Tibial nerve (tissue), 4 donors: Measurements from ENCODE around the gene LDB3. TPM values are rescaled to one million over a fixed set of nuclear protein-coding genes. Genes with fewer than 3 reads are reported as not detected.
A peak's percentile ranks its signal among the peaks of the same experiment; 100 is the strongest.
"Not testable (repeated sequence)": the region's sequence is repeated elsewhere in the genome, so short reads cannot be mapped to it uniquely, and the experiment has no call there.

Experiments used
- DNase-seq, 2 donors: peaks; one replicate each; pipeline ENCODE4 v3.0.0-alpha.2; 2019; ENCODE audit warnings: low spot score in 2 of 2
- H3K27ac ChIP-seq, 4 donors: fragments of 200-600 bp; sonication (generic) in 3 of 4; one replicate each; pipeline ENCODE4 v1.5.1; 2017 to 2019; ENCODE audit warnings: mild to moderate bottlenecking in 1 of 4
- H3K27me3 ChIP-seq, 2 donors: fragments of 200-600 bp; sonication (generic) in 1 of 2; one replicate each; pipeline versions ENCODE4 v1.5.1 to v1.6.0; 2017 to 2019
- H3K36me3 ChIP-seq, 3 donors: fragments of 200-600 bp; sonication (generic); one replicate each; pipeline ENCODE4 v1.5.1; 2018 to 2019
- H3K4me1 ChIP-seq, 4 donors: fragments of 200-600 bp; sonication (generic) in 3 of 4; one replicate each; pipeline ENCODE4 v1.5.1; 2017 to 2019
- H3K4me3 ChIP-seq, 4 donors: fragments of 200-600 bp; sonication (generic) in 3 of 4; one replicate each; pipeline ENCODE4 v1.5.1; 2017 to 2019; ENCODE audit warnings: mild to moderate bottlenecking in 1 of 4, moderate library complexity in 1 of 4
- H3K9me3 ChIP-seq, 4 donors: fragments of 200-600 bp; sonication (generic) in 3 of 4; one replicate each; pipeline ENCODE4 v1.5.1; 2017 to 2019
- EP300 ChIP-seq, 2 donors: sonication (generic); formaldehyde crosslinking; IDR thresholded peaks; one replicate each; pipeline ENCODE4 v1.6.1; 2017; ENCODE audit warnings: antibody characterized with exemption in 2 of 2, mild to moderate bottlenecking in 1 of 2
- POLR2A ChIP-seq, 2 donors: fragments of 450-650 bp; IDR thresholded peaks; one replicate each; pipeline ENCODE4 v1.6.1; 2017; ENCODE audit warnings: antibody characterized with exemption in 2 of 2, mild to moderate bottlenecking in 2 of 2, moderate library complexity in 2 of 2
- WGBS, 2 donors: methylation state at CpG; one replicate each; pipeline ENCODE4 v1.1.5; 2018; 5-methylcytosine and 5-hydroxymethylcytosine counted together
- total RNA-seq, 4 donors: library from RNA; depleted of rRNA; stranded (reverse); fragments of >200 nt; gene quantifications; one replicate each; pipeline ENCODE4 v1.1.0, GENCODE V29; 2016
- TF ChIP-seq, protein P1 (sequence below), 5 experiments: fragments of 200-600 bp in 3 of 5; fragments of 450-650 bp in 2 of 5; sonication (generic) in 3 of 5; IDR thresholded peaks; one replicate each; pipeline ENCODE4 v1.5.1; 2016 to 2019; ENCODE audit warnings: antibody characterized with exemption in 5 of 5, mild to moderate bottlenecking in 3 of 5, moderate library complexity in 2 of 5

The LDB3 gene
- total RNA-seq, 4 donors from 2014 or later, result 5.4 to 18.6 (median 7.5) TPM

DNA sequence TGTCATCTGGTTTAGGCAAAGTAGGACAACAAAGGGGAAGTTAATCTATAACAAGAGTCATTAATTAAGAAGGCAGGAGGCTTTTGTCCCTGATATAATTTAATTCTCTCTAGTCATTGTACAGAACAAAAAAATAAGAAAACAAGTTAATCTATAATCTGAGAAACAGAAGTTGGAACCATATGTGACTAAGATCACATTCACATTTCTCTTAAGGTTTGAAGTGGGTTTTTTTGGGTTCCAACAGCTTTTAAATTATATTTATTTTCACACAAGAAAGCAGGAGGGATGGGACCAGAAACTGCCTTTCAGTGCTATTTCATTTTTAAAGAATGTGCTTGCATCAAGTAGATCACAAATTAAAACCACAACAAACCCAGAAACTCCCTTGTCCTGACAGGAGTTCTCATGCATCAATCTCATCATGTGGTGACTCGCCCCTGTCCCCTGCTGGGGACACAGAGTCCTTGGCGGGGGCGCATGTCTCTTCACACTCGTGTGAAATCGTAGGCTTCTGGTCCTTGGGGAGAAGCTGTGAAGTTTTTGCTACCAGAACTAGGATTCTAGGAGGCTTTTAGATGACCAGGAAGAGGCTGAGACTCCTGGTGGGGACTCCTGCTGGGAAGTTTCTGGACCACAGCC, 24.0 kb upstream of the LDB3 start:
- H3K9me3 ChIP-seq, result no peaks in the 10 kb centered on the region
- H3K27ac ChIP-seq, result peak overlapping the region in 1 of 4 donors; percentile 53
- peaks cover 0 to 36% (median 6%) of the 10 kb centered on the region in 4 donors for H3K4me1 ChIP-seq
- 61 to 70% methylated on average over 5 of the region's 5 CpGs for WGBS, 2 donors
- TF ChIP-seq POLR2A (IDR thresholded peaks at IDR 0.05) (no peak), EP300 (IDR thresholded peaks at IDR 0.05) (peak in 1 of 2 donors; percentile 67)
- DNase-seq, result no peak
- H3K36me3 ChIP-seq, result no peaks in the 10 kb centered on the region
- no peak overlapping the region for H3K4me3 ChIP-seq
- H3K27me3 ChIP-seq, result no peaks in the 10 kb centered on the region

GRCh38 chr10:86644794-86645445, 23.4 kb upstream of the LDB3 start:
- H3K27me3 ChIP-seq, result no peaks in the 10 kb centered on the region
- no peaks in the 10 kb centered on the region for H3K9me3 ChIP-seq
- H3K4me1 ChIP-seq, result peaks cover 0 to 42% (median 9%) of the 10 kb centered on the region in 4 donors
- no peak overlapping the region for H3K4me3 ChIP-seq
- no peaks in the 10 kb centered on the region for H3K36me3 ChIP-seq
- WGBS, 2 donors, result 86 to 90% methylated on average over 5 of the region's 5 CpGs
- TF ChIP-seq EP300 (IDR thresholded peaks at IDR 0.05) (no peak), POLR2A (IDR thresholded peaks at IDR 0.05) (no peak)
- TF ChIP-seq, protein P1, sequence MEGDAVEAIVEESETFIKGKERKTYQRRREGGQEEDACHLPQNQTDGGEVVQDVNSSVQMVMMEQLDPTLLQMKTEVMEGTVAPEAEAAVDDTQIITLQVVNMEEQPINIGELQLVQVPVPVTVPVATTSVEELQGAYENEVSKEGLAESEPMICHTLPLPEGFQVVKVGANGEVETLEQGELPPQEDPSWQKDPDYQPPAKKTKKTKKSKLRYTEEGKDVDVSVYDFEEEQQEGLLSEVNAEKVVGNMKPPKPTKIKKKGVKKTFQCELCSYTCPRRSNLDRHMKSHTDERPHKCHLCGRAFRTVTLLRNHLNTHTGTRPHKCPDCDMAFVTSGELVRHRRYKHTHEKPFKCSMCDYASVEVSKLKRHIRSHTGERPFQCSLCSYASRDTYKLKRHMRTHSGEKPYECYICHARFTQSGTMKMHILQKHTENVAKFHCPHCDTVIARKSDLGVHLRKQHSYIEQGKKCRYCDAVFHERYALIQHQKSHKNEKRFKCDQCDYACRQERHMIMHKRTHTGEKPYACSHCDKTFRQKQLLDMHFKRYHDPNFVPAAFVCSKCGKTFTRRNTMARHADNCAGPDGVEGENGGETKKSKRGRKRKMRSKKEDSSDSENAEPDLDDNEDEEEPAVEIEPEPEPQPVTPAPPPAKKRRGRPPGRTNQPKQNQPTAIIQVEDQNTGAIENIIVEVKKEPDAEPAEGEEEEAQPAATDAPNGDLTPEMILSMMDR (IDR thresholded peaks at IDR 0.05), result no peak
- DNase-seq, result no peak
- peak overlapping the region in 2 of 4 donors; percentile 42 to 53 for H3K27ac ChIP-seq

DNA sequence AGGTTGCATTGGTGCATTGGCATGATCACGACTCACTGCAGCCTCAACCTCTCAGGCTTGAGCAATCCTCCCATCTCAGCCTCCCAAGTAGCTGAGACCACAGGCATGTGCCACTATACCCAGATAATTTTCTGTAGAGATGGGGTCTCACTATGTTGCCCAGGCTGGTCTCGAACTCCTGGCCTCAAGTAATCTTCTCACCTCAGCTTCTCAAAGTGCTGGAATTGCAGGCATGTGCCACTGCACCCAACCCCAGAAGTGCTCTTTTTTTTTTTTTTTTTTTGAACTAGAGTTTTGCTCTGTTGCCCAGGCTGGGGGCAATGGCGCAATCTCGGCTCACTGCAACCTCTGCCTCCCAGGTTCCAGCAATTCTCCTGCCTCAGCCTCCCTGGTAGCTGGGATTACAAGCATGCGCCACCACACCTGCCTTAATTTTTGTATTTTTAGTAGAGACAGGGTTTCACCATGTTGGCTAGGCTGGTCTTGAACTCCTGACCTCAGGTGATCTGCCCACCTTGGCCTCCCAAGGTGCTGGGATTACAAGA, 22.6 kb upstream of the LDB3 start:
- H3K4me1 ChIP-seq, result peaks cover 0 to 49% (median 9%) of the 10 kb centered on the region in 4 donors
- H3K36me3 ChIP-seq, DNase-seq, H3K27me3 ChIP-seq, H3K4me3 ChIP-seq, H3K9me3 ChIP-seq: not testable (repeated sequence)
- WGBS, 2 donors, result 95 to 98% methylated on average over 5 of the region's 5 CpGs
- H3K27ac ChIP-seq, result peak overlapping the region in 1 of 4 donors; percentile 42

- Histone ChIP-seq H3K27ac (peak overlapping the region in 1 of 4 donors; percentile 9), H3K36me3 (no peaks in the 10 kb centered on the region), H3K4me1 (peaks cover 0 to 54% (median 9%) of the 10 kb centered on the region in 4 donors), H3K27me3 (no peaks in the 10 kb centered on the region), H3K4me3 (no peak overlapping the region), H3K9me3 (no peaks in the 10 kb centered on the region)
- TF ChIP-seq, protein P1 (IDR thresholded peaks at IDR 0.05), result no peak
- no peak for TF ChIP-seq POLR2A (IDR thresholded peaks at IDR 0.05)
- no peak for TF ChIP-seq EP300 (IDR thresholded peaks at IDR 0.05)
- DNase-seq, result no peak
- WGBS, 2 donors, result 66 to 70% methylated on average over 5 of the region's 5 CpGs
Observed at GRCh38 chr10:86646532-86646931, 21.8 kb upstream of the LDB3 start.

GRCh38 chr10:86646933-86647332, 21.4 kb upstream of the LDB3 start:
- 63 to 74% methylated on average over 6 of the region's 6 CpGs for WGBS, 2 donors
- Histone ChIP-seq H3K4me1 (peaks cover 0 to 58% (median 9%) of the 10 kb centered on the region in 4 donors), H3K4me3 (no peak overlapping the region)

More at GRCh38 chr10:86646933-86647332, 21.4 kb upstream of the LDB3 start:
- peak overlapping the region in 2 of 4 donors; percentile 9 to 59 for H3K27ac ChIP-seq
- no peaks in the 10 kb centered on the region for H3K27me3 ChIP-seq
- no peaks in the 10 kb centered on the region for H3K9me3 ChIP-seq
- no peak for DNase-seq
- TF ChIP-seq EP300 (IDR thresholded peaks at IDR 0.05) (no peak), POLR2A (IDR thresholded peaks at IDR 0.05) (no peak)
- TF ChIP-seq, protein P1 (IDR thresholded peaks at IDR 0.05), result no peak
- no peaks in the 10 kb centered on the region for H3K36me3 ChIP-seq
